NB4 (cell line): ENCODE results near the gene RIC8A.

Experiments
- DNase-seq: peaks from one replicate; pipeline ENCODE4 v3.0.0; 2010; ENCODE audit warnings: low read depth
- H3K4me3 ChIP-seq: one replicate; pipeline ENCODE4 v1.5.1; 2011; ENCODE audit warnings: mild to moderate bottlenecking, low read depth, low read length, moderate library complexity
- MYC ChIP-seq: IDR thresholded peaks from 2 replicates; pipeline ENCODE4 v1.6.1; 2011; ENCODE audit warnings: low read depth, low read length
- POLR2A ChIP-seq: IDR thresholded peaks from 2 replicates; pipeline ENCODE4 v1.6.1; 2011; ENCODE audit warnings: mild to moderate bottlenecking; ENCODE audit not compliant: insufficient read length; ENCODE audit errors: extremely low read depth
- TF ChIP-seq, protein P1 (sequence below): IDR thresholded peaks from 2 replicates; pipeline ENCODE4 v1.6.1; 2011; ENCODE audit warnings: low read depth, low read length
- TF ChIP-seq, protein P2 (sequence below): IDR thresholded peaks from one replicate; pipeline ENCODE4 v1.5.1; 2012; ENCODE audit warnings: low read depth, low read length

Gene RIC8A

DNA sequence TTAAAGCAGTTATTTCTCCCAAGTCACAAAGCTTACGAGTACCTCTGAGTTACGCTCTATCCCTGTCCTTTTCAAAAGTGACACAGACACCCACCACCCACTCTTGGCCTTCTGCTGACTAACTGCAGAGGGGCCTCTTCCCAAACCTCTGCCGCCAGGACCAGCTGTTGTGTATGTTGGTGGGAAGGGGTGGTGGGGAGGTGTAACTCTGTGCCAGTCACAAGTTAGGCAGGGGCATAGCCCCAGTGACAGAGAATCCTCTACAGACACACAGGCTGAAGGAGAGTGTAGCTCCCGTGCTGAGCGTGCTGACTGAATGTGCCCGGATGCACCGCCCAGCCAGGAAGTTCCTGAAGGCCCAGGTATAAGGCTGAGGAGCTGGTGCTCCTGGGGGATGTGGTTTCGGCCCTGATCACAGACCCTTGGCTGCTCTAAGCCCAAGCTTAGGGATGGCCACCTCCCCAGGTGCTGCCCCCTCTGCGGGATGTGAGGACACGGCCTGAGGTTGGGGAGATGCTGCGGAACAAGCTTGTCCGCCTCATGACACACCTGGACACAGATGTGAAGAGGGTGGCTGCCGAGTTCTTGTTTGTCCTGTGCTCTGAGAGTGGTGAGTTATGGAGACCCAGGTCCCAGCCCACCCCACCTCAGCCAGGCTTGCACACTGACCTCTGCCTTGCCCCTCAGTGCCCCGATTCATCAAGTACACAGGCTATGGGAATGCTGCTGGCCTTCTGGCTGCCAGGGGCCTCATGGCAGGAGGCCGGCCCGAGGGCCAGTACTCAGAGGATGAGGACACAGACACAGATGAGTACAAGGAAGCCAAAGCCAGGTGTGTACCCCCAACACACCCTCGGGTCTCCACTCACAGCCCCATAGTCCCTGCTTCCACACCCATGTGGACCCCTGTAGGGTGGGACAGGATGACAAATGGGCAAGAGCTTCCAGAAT is 4.9 kb downstream of the RIC8A start:
- TF ChIP-seq MYC (no peak), POLR2A (no peak)
- TF ChIP-seq, protein P1, sequence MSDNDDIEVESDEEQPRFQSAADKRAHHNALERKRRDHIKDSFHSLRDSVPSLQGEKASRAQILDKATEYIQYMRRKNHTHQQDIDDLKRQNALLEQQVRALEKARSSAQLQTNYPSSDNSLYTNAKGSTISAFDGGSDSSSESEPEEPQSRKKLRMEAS, result no peak
- TF ChIP-seq, protein P2, sequence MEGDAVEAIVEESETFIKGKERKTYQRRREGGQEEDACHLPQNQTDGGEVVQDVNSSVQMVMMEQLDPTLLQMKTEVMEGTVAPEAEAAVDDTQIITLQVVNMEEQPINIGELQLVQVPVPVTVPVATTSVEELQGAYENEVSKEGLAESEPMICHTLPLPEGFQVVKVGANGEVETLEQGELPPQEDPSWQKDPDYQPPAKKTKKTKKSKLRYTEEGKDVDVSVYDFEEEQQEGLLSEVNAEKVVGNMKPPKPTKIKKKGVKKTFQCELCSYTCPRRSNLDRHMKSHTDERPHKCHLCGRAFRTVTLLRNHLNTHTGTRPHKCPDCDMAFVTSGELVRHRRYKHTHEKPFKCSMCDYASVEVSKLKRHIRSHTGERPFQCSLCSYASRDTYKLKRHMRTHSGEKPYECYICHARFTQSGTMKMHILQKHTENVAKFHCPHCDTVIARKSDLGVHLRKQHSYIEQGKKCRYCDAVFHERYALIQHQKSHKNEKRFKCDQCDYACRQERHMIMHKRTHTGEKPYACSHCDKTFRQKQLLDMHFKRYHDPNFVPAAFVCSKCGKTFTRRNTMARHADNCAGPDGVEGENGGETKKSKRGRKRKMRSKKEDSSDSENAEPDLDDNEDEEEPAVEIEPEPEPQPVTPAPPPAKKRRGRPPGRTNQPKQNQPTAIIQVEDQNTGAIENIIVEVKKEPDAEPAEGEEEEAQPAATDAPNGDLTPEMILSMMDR, result no peak
- H3K4me3 ChIP-seq, result no peak overlapping the region
- no peak for DNase-seq

DNA sequence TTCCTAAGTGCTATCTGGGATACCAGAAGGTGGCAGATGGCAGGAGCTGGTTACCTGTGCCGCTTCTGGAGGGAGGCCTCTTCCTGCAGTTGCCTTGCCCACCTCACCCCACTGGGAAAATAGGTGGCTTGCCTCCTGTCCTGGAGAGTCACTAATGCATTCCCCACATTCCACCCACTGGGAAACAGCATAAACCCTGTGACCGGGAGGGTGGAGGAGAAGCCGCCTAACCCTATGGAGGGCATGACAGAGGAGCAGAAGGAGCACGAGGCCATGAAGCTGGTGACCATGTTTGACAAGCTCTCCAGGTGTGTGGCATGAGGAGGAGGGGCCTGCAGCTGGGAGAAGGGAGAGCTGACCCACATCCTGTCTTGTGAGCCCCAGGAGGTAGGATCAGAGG is 5.6 kb downstream of the RIC8A start:
- no peak overlapping the region for H3K4me3 ChIP-seq
- DNase-seq, result no peak
- TF ChIP-seq MYC, result no peak
- TF ChIP-seq, protein P1, result no peak
- TF ChIP-seq, protein P2, result no peak
- no peak for TF ChIP-seq POLR2A

DNA sequence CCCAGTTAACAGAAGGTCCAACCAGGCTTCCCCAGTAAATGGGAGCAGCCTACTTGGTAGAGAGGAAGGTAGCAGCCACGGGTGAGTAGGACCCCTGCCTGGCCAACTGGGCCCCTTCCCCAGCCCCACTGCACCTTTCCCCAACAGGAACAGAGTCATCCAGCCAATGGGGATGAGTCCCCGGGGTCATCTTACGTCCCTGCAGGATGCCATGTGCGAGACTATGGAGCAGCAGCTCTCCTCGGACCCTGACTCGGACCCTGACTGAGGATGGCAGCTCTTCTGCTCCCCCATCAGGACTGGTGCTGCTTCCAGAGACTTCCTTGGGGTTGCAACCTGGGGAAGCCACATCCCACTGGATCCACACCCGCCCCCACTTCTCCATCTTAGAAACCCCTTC is 6.6 kb downstream of the RIC8A start:
- TF ChIP-seq POLR2A (no peak), MYC (no peak)
- TF ChIP-seq, protein P1, result no peak
- TF ChIP-seq, protein P2, result no peak
- DNase-seq, result no peak
- H3K4me3 ChIP-seq, result no peak overlapping the region

DNA sequence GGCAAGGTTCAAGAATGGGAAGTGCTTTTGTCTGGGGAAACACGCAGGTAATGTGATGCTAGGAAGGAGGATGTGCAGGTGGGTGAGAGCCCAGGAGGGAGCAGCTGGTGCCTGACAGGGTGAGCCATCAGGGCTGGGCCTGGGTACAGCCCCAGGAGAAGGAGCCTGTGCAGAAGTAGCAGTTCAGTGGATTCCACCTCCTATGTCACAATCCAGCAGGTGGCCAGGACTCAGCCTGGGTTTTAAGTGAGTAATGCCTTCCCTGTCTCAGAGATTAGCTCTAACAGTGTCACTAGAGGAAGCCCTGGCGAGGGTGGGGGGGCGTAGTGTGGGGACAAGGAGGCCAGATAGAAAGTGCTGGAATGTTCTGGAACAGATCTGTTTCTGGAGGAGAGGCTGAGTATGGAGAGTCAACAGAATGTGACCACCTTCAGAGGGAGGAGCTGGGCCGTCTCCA is 8.1 kb downstream of the RIC8A start:
- no peak overlapping the region for H3K4me3 ChIP-seq
- DNase-seq, result no peak
- TF ChIP-seq POLR2A, result no peak
- no peak for TF ChIP-seq MYC
- TF ChIP-seq, protein P2, result no peak
- TF ChIP-seq, protein P1, result no peak

DNA sequence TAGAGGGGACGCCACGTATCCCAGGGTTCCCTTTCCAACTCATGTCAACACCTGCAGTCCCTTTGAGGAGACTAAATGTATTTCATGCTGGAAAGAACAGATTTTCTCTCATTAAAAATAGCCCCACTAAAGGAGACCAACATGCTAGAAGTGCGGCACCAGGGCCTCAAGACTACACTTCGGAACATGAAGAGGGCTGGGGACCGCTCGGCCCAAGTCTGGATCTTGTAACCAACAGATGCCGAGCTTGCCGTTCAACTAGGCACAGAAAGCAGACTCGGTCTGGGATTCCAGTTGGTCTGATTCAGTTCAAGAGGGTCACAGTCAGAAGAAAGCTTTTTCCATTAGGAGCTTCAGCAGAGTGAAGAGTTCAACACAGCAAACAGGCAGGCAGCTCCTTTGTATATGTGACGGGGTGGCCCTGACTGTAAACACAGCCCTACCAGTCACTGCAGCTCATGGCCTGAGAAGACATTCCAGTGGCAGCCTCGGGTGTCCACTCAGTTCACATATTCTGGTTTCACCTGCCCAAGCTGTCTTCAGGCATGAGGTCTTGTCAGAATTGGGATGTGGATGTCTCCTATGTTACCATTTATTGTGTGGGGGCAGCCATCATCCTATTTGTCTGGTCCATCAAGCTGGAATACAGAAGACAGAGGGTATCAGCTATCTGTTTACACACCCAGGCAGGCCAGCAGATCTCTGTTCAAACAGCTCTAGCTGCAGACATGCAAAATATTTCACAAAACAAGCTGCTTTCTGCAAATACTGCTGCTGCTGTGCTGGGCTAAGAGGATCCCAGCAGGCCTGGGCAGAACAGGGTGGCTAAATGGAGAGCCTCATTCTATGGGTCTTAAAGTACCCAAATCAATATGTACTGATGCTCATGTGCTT is 8.8 kb downstream of the RIC8A start:
- DNase-seq, result no peak
- TF ChIP-seq, protein P1, result no peak
- no peak for TF ChIP-seq MYC
- TF ChIP-seq, protein P2, result no peak
- TF ChIP-seq POLR2A, result no peak
- H3K4me3 ChIP-seq, result no peak overlapping the region
